OCI-M2 (cell line): ENCODE measurements around the gene SCN5A.

Experiments used
- DNase-seq: peaks from one replicate; lab custom pipeline; 2025; ENCODE audit not compliant: unreplicated experiment; lab: John Stamatoyannopoulos, UW

The SCN5A gene

DNA sequence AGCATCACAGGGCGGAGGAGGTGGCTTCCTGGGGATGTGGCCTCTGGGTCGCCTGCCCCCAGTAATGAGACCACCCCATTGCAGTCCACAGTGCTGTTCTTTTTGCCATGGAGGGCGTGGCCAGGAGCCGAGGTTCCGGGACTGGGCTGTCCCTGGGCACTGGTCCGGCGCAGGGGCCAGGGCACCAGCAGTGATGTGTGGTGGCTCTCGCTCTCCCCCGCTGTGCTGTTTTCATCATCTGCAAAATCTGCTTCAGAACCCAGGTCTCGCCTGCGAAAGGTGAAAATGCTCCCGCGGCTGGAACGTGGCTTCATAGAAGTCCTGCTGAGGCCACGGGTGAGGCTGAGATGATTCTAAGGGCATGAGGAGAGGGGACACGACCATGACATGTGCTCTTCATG, 45.8 kb downstream of the SCN5A start:
- DNase-seq: no peak

- DNase-seq: no peak
These were observed 46.8 kb downstream of the SCN5A start for GRCh38 chr3:38602576-38603250.

DNA sequence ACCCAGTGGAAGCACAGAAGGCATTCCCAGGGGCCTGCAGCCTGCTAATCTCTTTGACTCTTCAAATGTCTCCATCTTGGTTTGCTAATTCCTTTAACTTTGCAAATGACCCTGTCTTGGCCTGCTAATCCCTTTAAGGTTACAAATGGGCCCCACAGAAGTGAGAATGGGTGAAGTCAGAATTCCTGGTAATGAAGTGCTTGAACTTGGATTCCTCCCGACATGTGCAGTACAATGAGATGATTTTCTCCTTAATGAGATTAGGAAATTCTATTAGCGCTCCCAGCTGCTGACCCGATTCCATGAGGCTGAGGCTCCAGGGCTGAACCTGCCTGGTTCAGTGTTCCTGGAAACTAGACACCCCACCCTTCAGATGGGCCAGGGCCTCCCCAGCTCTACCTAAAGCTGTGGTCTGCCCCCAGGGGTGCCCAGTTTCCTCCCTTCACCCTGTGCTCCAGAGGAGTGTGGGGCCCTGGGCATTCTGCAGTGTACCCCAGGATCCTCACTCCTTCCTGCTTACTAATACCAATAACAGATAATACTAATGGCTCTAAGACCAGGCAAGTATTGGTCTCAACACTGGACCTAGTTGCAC, 47.4 kb downstream of the SCN5A start:
- DNase-seq: no peak

GRCh38 chr3:38600551-38600950, 48.9 kb downstream of the SCN5A start:
- DNase-seq: no peak

DNA sequence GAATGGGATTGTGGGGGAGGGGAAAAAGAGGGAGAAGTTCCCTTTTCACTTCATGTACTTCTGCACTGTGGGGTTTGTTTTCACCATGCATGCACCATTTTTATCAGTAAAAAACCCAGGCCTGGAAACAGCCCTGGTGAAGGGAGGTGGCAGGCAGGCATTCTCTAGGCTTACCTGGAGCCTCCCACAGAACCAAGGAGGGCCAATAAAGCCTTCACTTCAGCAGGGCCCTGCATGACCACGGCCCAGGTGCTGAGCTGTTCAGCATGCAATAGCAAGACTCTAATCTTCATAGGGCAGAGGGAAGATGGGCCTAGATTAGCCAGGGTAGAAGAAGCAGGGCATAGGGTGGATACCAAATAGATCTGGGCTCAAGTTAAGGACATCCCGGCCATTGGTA, 49.6 kb downstream of the SCN5A start:
- no peak for DNase-seq

- DNase-seq: no peak
These were observed 50.7 kb downstream of the SCN5A start for GRCh38 chr3:38598791-38599190.

DNA sequence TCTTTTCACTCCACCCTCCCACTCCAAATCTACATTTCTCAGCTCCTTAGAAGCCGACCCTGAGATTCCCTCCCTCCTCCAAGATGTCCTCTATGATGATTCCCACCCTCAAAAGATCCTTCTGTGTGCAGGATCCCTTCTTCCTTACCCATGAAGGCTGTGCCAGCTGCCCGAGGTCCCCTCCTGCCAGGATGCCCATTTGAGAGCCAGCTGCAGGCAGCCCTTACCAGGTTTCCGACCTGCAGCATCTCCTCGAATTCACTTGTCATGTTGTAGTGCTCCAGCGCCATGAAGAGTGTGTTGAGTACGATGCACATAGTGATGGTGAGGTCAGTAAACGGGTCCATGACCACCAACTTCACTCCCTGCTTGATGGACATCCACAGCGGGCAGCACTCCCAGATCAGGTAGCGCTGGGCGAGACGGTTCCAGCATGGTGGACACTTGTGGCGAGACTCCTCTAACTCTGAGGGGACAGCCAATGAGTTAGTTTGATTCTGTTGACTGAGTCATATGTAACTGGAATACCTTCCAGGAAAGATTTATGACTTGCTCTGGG, 51.9 kb downstream of the SCN5A start:
- no peak for DNase-seq

DNA sequence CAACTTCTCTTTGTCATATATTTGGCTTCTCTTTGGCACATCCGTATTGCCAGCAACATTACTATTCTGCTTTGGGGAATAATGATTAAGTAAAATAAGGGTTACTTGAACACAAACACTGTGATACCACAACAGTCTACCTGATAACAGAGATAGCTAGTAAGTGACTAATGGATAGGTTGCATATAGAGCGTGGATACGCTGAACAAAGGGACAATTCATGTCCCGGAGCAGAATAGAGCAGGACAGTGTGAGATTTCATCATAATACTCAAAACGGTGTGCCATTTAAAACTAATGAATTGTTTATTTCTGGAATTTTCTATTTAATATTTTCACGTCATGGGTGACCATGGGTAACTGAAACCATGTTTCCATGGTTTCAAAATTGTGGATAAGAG, 54.1 kb downstream of the SCN5A start:
- no peak for DNase-seq

DNA sequence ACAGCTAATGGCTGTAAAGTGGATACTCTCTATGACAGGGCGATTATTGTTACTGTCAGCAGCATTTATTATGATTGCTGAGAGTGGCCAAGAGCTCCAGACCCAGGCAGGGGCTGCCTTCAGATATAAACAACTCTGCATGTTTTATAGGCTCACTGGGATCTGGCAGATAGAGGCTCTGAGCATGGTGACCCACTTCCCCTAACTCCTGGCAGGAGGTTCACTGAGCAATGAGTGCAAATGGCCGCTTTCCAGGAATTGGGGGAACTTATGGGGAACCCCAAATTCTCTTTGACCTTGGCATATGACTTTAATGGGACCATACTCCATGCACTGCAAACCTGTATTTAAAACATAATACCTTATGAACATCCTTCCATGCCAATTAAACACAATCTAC, 59.0 kb downstream of the SCN5A start:
- no peak for DNase-seq

GRCh38 chr3:38588995-38589937, 60.2 kb downstream of the SCN5A start:
- no peak for DNase-seq

- no peak for DNase-seq
These were observed 61.0 kb downstream of the SCN5A start for GRCh38 chr3:38588371-38588971.

GRCh38 chr3:38587548-38588131, 61.8 kb downstream of the SCN5A start:
- no peak for DNase-seq

- no peak for DNase-seq
These were observed 62.7 kb downstream of the SCN5A start for GRCh38 chr3:38586546-38587520.

- DNase-seq: no peak
These were observed 63.6 kb downstream of the SCN5A start for GRCh38 chr3:38585791-38586420.

DNA sequence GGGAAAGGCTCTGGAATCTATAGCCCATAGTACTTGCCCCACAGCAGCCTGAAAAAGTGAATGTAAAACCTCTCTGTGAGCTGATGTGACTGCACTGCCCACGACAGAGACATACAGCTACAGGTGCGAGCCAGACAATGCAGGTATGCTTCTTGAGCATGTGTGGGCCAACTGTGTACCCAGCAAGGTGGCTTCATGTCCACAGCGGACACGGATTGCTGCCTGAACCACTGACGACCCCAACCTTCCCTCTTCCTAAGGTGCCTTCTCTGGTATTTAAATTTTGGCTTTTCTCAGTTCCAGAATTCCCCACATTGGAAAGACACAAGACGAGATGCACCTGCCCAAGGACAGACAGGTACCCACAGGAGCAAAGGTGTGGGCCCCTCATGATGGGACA, 65.8 kb downstream of the SCN5A start:
- DNase-seq: no peak

DNA sequence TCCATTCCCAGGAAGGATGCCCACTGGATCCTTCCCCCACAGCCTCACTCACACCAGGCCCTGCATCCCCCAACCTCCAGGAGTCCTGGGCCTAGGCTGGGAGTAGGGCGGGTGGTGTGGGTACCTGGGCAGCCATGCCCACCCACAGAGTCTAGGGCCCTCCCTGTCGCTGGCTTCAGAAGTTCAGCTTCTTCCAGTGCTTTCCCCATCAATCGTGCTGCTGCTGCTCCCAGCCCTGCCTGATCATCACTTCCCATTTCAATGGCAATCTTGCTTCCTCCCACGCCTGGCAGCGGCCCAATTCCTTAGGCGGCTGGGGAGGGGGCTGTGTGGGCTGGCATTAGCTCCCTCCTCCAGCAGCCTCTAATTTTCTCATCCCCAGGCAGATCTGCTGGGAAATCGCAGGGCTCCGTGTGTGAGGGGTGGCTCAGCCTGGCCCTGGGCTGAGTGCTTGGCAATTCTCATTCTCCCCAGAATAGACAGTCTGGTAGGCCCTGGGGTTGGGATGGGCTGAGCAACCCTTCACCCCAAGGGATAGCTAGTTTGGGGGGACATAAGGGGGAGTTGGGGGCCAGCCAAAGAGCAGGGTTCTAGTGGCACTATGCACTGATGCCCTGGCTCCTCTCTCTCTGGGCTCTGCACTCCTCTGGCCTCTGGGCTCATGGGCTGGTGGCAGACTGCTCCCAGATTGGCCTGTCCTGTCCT, 66.4 kb downstream of the SCN5A start:
- no peak for DNase-seq

- no peak for DNase-seq
These were observed 67.2 kb downstream of the SCN5A start for GRCh38 chr3:38582316-38582715.

- no peak for DNase-seq
These were observed 67.7 kb downstream of the SCN5A start for GRCh38 chr3:38581774-38582173.
